ENCODE results near the gene FTO.
"Not testable (repeated sequence)": the region's sequence is repeated elsewhere in the genome, so short reads cannot be mapped to it uniquely, and the experiment has no call there.

The FTO gene

DNA sequence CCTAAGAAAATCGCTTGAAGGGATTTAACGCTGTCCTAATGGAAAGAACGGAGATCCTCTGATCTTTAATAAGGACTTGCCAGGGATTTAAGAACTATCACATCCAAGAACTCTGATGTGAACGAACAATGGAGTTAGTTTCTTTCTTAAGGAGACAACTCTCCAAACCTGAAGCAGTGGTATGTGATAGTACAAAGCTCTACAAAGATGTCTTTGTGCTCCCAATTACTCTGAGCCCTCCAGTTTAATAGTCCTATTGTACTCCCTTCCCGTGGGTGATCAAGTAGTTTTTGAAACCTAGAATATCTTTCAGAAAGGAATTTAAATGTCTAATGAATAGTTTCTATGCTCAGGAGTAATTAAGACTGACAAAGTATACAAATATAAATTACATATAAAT lies 123.8 kb downstream of the FTO start:
- no peak for DNase-seq (ENCODE audit: low read depth)

DNA sequence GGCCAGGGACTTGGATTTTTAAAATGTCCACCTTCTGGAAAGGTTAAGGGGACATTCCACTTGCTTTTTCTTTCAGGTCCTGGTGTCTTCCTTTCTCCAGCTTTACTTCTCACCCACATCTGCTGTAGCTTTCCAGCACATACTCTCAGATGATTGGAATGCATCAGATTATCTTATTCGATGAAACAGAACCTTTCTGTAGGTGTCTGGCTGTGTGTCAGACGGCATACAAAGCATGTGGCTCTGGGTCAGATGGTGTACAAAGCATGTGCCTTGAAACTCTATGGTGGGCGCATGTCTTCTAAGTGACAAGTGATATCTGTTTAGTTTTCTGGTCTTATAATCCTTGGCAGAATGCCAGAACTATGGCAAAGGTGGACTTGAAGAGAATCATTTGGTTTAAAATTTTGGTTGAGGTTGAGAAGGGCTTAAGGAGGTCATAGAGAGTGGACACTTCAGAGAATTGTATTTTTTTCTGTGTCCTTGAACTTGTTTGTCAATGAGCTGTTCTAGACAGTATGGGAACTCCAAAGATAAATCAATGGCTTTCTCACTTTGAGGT lies 125.3 kb downstream of the FTO start:
- DNase-seq (ENCODE audit: low read depth): no peak

DNA sequence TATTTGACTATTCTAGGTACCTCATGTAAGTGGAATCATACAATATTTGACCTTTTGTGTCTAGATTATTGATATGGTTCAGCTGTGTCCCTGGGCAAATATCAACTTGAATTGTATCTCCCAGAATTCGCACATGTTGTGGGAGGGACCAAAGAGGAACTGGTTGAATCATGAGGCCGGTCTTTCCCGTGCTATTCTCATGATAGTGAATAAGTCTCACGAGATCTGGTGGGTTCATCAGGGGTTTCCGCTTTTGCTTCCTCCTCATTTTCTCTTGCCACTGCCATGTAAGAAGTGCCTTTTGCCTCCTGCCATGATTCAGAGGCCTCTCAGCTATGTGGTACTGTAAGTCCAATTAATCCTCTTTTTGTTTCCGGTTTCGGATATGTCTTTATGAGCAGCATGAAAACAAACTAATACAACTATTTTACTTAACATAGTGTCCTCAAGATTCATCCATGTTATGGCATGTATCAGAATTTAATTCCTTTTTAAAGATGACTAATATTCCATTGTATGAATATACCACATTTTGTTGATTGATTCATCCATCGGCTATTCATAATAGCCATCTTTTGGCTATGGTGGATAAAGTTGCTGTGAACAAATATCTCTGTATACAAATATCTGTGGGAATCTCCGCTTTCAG lies 129.1 kb downstream of the FTO start:
- DNase-seq (ENCODE audit: low read depth): no peak

DNA sequence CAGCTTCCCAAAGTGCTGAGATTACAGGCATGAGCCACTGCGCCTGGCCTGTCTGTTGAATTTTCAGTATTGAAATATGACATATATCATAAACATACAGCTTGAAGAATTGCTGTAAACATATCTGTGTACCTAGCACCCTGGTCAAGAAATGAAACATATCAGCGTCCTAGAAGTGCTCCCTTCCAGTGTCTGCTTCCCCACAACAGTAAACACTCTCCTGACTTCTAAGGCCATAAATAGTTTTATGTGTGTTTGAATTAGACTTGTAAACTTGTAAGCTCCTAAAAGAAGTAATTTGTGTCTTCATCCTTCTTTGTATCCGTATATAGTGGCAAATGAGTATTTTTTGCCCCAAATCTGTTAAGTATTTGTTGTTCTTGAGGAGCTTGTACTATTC lies 132.2 kb downstream of the FTO start:
- DNase-seq (ENCODE audit: low read depth): no peak

DNA sequence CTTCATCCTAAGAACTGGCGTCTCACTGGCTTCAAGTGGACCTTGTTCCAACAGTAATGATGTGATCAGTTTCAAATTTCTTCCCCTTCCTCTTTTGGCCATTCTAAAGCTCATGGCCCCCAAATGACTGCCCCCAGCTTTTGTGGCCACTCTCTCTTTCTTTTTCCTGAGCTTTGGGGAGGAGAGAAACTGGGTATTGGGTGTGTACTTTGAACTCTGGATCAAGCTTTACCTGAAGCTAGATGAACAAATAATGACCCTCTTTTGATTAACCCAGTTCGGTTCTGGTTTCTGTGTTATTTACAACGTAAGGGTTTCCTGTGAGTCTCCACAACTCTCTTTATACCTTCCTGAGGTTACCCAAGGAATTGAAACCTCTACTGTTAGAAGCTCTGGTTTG lies 132.7 kb downstream of the FTO start:
- no peak for DNase-seq (ENCODE audit: low read depth)

DNA sequence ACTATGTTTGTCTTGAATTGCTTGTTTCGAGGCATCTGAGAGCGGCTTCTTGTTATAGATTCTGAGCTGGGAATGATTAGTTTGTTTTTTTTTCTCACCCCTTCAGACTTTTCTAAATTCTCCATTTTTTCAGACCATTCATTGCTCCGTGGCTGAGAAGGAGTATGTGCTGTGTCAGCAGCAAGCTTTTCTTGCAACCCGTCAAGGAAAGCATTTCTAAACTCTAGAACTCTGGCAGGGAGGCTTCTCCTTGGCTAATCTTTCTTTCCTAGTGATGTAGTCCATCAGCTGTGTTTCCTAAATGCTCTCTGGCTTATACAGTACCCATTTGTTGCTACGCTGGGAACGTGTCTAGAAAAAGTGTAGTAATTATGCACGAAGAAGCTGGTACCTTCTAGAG lies 133.5 kb downstream of the FTO start:
- DNase-seq (ENCODE audit: low read depth): no peak

DNA sequence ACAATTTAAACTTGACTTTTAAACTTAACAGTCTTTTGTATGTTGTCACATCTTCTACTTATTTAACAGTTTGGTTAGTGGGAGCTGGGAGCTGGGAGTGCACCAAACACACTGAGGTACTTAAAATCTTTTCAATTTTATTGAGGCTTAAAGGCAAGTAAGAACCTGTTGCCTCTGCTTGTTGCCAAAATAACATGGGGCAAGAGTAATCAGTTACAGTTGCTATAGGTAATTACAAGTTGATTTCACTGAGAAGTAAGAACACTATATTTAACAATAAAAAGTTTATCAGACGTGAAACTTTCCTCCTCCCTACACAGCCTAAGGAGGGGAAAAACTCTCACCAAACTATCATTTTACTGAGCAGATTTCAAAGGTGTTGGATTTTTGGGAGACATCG lies 135.2 kb downstream of the FTO start:
- DNase-seq (ENCODE audit: low read depth): no peak

DNA sequence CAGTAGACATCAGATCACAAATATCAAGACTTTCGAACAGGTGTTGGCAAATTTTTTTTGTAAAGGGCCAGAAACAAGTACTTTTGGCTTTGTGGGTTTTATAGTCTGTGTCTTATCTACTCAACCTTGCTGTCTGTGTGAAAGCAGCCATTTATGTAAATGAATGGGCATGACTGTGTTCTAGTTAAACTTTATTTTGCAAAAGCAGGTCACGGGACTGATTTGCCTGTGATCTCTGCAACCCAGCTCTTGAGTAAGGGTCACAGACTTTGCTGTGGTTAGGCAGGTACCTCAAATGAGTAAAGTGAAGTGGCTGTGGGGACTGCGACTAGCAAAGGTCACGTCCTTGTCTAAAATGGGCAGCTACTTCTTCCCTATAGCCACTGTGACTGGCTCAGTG lies 136.5 kb downstream of the FTO start:
- DNase-seq (ENCODE audit: low read depth): no peak

DNA sequence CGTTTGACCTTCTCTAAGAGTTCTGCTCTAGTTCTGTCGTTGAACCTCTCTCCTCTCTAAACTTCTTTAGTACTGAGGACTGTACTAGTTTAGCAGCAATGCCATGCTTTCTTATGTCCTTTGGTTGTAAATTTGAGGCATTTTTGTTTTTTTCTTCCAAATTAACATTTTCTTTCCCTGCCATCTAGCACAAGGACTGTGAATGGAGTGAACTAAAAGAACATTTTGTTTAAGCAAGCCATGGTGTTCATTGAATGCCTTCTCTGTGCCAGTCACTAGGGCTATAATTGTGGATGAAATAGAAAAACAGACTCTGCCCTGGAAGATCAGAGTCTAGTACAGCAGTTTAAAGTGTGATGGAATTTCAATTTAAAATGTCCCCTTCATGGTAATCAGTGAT lies 137.9 kb downstream of the FTO start:
- no peak for DNase-seq (ENCODE audit: low read depth)

DNA sequence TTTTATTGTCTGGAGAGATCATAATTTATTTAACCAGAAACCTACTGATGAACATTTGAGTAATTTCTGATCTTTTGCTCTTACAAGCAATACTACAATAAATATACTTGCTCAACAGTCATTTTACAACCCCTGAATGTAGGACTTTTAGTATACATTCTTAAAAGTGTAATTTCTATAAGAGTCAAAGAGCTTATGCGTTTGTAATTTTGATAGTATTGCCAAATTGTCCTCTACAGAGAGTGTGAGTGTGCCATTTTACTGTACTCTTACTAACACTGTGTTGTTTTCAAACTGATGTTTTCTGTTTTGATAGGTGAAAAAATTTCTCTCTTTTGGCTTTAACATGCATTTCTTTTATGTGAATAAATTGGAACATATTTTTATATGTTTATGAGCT lies 139.1 kb downstream of the FTO start:
- no peak for DNase-seq (ENCODE audit: low read depth)

DNA sequence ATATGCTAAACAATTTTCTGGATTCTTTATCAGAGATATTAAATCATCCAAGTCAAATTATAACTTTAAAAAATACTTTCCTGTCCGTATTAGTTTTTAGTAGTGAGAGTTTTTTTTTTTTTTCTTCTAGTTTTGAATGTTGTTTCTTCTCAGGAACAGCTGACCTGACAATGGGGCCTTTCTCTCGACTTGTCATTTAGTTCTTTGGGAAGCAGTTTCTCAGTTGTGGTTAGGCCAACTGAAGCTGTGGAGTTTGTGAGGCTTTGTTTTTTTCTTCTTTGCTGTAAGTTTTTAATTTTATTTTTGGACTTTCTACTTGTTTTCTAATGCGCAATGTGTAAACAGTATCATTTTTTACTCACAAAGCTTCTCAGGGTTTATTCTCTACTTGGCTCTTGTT lies 140.8 kb downstream of the FTO start:
- DNase-seq (ENCODE audit: low read depth): no peak

DNA sequence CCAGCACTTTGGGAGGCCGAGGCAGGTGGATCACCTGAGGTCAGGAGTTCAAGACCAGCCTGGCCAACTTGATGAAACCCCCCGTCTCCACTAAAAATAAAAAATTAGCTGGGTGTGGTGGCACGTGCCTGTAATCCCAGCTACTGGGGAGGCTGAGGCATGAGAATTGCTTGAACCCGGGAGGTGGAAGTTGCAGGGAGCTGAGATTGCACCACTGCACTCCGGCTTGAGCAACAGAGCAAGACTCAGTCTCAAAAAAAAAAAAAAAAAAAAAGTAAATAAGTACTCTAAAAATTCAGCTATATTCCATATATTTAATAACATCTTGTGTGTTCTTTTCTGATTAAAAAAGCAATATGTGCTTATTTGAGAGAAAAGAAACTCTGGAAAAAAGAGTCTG lies 142.6 kb downstream of the FTO start:
- DNase-seq (ENCODE audit: low read depth): not testable (repeated sequence)

DNA sequence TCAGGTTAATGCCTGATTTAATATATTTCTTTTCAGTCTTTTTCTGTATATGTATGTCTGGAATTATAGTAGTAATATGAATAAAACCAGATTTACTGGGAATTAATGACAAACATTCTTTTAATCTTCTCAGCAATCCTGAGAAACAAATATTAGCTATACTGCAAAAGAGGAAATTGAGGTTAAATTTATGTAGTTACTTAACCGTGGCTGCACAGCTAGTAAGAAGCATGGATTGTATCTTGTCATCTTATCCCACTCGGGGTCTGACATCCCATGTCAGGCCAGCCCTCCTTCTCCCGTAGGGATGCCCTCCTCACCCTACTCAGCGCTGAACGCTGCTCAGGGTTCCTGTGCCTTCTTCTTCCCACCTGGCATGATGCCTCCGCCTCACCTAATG lies 143.0 kb downstream of the FTO start:
- DNase-seq (ENCODE audit: low read depth): no peak

DNA sequence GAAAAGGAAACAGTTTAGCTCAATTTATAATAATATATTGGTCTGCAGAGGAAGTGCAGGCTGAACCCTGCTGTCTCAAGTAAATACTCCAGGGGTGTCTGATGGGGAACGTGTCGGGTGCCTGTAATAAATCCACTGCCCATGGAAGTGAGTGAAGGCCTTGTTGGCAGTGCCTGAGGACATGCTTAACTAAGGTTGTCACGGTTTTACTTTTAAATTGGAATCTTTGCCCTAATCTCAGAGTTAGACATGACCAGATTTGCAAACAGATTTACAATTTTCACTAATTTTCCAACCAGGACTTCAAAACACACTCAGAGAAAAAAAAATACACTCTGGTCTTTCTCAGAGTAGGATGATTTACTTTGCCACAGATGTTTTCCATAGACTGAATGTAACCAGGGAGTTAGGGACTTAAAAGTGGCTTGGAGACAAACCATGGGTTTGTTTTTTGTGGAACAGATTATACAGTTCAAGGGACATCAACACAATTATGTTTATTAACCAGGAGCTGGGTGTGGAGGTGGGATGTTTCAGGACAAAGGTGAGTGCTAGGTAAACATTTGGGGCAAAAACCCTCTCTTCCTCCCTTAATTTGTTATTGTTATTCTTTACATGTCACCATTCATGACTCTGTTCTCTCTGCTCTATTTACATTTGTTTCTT lies 144.5 kb downstream of the FTO start:
- no peak for DNase-seq (ENCODE audit: low read depth)

DNA sequence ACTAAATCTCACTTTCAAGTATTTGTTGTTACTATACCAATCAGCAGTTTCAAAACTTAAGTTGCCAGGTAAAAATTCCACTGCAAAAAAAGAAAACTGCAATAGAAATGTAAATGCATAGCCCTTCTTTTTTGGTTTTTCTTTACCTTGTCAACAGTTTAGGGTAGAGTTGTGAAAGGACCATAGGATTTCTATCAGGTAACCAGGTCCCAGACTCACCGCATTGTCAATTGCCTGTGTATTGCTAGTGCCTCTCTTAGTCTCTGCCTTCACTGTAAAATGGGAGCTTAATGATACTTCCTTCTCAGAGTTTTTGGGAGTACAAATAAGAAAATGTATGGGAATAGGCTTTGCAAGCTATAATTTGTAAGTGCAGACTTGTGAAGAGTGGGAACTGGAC lies 145.0 kb downstream of the FTO start:
- DNase-seq (ENCODE audit: low read depth): no peak

DNA sequence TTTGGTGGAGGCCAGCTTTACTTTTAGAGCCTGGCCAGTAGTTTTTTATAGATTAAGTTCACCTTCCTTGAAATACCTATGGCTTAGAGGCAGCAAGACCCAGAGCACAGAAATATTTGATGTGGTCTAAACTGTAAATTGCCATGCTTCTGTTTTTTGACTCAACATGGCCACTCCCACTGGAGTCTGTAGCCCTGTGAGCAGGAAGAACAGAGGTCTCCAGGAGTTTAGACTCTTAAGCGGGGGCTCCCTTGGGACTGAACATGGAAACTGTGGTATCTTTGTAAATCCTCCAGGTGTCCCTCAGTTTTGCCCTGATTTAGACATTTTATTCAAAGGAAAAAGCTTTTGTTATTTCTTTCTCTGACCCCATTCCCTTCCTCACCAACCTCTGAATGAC lies 145.6 kb downstream of the FTO start:
- no peak for DNase-seq (ENCODE audit: low read depth)

DNA sequence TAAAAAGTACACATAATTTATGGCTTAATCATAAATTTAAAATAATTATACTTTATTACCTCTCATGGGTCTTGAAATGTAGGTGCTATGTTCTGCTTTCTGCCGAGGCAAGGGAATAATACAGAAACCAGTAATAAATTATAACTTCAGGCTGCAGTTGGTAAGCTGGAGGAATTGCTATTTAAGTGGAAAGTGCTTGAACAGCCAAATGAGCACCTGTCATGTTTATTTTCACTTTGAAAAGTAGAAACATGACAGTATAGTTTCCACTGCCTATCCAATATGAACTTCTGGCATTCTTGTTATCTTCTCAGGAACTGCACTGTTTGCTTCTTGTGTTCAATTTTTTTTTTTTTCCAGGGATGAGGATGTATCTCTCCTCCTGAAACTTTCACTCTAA lies 146.0 kb downstream of the FTO start:
- no peak for DNase-seq (ENCODE audit: low read depth)

DNA sequence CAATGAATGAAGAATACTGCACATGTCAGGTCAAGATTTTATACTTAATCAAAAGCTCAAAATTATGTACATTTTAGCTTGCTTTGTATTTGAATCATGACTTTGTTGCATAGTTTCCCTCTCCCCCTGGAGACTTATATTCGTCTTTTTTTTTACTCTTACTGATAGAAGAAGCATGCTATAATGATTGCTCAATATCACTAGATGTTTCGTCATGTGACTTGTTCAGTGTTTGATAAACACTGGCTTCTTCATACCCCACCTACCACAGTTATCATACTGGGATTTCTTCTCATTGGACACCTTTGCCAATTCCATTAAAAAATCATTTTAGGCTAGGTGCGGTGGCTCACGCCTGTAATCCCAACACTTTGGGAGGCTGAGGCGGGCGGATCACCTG lies 148.7 kb downstream of the FTO start:
- no peak for DNase-seq (ENCODE audit: low read depth)

DNA sequence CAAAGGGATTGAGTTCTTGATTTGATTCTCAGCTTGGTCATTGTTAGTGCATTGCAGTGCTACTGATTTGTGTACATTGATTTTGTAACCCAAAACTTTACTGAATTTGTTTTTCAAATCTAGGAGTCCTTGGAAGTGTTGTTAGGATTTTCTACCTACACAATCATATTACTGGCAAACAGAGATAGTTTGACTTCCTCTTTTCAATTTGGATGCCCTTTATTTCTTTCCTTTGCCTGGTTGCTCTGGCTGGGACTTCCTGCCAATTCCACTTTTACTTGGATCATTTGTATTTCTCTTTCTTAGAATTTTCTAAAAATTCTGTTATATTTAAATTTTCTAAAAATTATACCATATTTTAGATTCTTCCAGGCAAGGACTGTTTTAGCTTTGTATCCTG lies 151.1 kb downstream of the FTO start:
- DNase-seq (ENCODE audit: low read depth): no peak

DNA sequence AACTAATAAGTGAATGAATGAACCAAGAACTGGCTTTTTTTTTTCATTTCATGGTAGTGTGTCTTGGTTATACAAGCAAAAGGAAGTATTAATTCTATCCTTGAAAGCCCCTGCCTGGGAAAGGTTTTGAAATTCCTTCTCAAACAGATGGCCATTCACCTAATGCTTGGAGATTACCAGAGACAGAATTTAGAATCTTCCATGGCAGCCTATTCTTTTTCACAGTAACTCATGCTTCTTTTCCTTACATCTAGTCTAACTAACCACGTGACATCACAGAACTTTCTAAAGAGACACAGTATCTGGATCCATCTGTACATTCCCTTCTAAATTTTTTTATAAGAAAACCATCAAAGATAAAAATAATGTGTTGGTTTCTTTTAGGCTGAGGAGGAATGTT lies 151.6 kb downstream of the FTO start:
- DNase-seq (ENCODE audit: low read depth): no peak

DNA sequence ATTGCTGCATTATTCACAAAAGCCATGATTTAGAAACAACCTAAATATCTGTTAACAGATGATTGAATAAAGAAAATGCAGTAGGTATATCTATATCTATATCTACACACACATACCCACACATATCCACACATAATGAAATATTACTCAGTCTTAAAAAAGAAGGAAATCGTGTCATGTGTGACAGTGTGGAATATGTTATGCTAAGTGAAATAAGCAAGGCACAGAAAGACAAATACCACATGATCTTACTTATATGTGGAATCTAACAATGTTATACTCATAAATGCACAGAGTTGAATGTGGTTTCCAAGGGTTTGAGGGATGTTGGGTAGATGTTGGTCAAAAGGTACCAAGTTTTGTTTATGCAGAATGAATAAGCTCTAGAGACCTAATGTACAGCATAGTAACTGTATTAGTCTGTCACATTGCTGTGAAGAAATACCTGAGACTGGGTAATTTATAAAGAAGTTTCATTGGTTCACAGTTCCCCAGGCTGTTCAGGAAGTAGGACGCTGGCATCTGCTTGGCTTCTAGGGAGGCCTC lies 156.1 kb downstream of the FTO start:
- no peak for DNase-seq (ENCODE audit: low read depth)

DNA sequence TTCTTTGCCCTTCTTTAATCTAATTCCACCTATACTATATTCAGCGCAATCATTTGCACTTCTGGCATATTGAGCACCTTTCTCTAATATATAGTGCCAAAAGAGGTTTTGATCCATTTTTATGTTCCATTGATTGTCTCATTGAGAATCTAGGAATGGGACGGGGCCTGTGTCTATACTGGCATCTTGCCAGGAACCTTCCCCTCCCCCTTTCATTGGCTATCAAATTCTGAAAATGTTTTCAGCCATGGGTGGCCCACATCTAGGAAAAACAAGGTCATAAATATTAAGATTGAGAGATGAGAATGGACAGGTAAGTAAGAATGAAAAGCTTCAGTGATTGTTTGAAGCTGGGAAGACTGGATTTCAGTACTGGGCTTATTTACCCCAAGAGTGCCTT lies 159.9 kb downstream of the FTO start:
- no peak for DNase-seq (ENCODE audit: low read depth)

DNA sequence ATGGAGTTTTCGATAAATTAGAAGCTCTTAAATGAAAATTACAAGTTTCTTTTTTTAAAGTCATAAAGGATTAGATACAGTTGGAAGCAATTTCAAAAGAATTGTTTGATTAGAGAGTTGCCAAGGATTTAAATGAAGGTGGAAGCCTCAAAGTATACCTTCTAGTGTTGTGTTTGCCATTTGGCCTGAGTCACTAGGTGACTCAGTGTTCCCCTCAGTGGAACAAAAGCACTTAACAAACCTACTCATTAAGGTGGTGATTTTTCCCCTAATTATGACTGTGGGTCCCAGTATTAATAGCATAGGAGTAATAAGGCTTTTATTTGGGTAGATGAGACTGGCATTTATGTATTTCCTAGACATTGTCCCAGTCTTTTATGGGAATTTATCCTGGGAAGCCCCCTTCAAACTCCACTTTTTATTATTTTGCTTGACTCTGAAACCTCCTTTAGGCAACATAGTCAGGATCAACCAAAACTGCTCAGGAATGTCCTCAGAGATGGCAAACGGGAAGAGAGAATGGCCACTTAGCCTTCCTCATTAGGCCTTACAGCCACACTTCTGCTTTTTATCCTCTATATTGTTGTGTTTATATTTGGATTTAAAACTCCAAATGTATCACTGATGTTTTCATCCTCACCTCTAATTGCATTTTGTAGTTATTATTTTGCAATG lies 161.0 kb downstream of the FTO start:
- DNase-seq (ENCODE audit: low read depth): no peak
